Subcutaneous adipose tissue (tissue), 4 donors: ENCODE results near the gene FZD1. TPM values are rescaled to one million over a fixed set of nuclear protein-coding genes. Genes with fewer than 3 reads are reported as not detected.

ENCODE experiments used
- CTCF ChIP-seq: fragments of 450-650 bp; IDR thresholded peaks from one replicate; pipeline ENCODE4 v1.5.1; 2016; ENCODE audit warnings: low read depth, mild to moderate bottlenecking, control low read depth, antibody characterized with exemption, moderate library complexity
- total RNA-seq, 4 donors: library from RNA; depleted of rRNA; stranded (reverse); fragments of >200 nt; gene quantifications; one replicate each; pipeline ENCODE4 v1.1.0, GENCODE V29; 2016

FZD1 gene
- total RNA-seq, 4 donors from 2014 or later: 5.7 to 11.9 (median 7.9) TPM

- TF ChIP-seq CTCF: no peak
Measured at GRCh38 chr7:91302794-91303193, 38.6 kb downstream of the FZD1 start.

GRCh38 chr7:91306266-91306665 lies 42.0 kb downstream of the FZD1 start:
- TF ChIP-seq CTCF: no peak

- TF ChIP-seq CTCF: no peak
Measured at GRCh38 chr7:91307467-91307866, 43.2 kb downstream of the FZD1 start.

GRCh38 chr7:91310830-91311460 lies 46.7 kb downstream of the FZD1 start:
- no peak for TF ChIP-seq CTCF

GRCh38 chr7:91311839-91312238 lies 47.6 kb downstream of the FZD1 start:
- TF ChIP-seq CTCF: no peak

- TF ChIP-seq CTCF: no peak
Measured at GRCh38 chr7:91313113-91313512, 48.9 kb downstream of the FZD1 start.

GRCh38 chr7:91314591-91315323 lies 50.5 kb downstream of the FZD1 start:
- no peak for TF ChIP-seq CTCF
